Neural cell (in vitro differentiated cells): ENCODE results near the gene GOSR1. TPM values are rescaled to one million over a fixed set of nuclear protein-coding genes. Genes with fewer than 3 reads are reported as not detected.

Experiments used
- H2AFZ ChIP-seq: fragments of 200-600, 300-800 bp; sonication (generic), shearing (Covaris generic); 2 replicates; pipeline ENCODE4 v1.6.0; 2014; ENCODE audit warnings: low read depth, mild to moderate bottlenecking, antibody characterized with exemption, low read length, moderate library complexity
- H3F3A ChIP-seq: fragments of 200-600 bp; shearing (Covaris generic); 2 replicates; pipeline ENCODE4 v1.6.1; 2016; ENCODE audit warnings: mild to moderate bottlenecking, moderate library complexity, mixed read lengths, antibody characterized with exemption, low read length; ENCODE audit not compliant: insufficient read depth, poor library complexity, severe bottlenecking
- H3K27ac ChIP-seq: fragments of 200-600, 300-800 bp; sonication (generic), shearing (Covaris generic); 2 replicates; pipeline ENCODE4 v1.5.1; 2014; ENCODE audit warnings: mild to moderate bottlenecking, low read length, moderate library complexity
- H3K27me3 ChIP-seq: fragments of 300-800, 200-600 bp; sonication (generic), shearing (Covaris generic); 2 replicates; pipeline ENCODE4 v1.6.0; 2014; ENCODE audit warnings: mild to moderate bottlenecking, low read depth, low read length, moderate library complexity; ENCODE audit not compliant: insufficient read depth
- H3K36me3 ChIP-seq: fragments of 300-800, 200-600 bp; sonication (generic), shearing (Covaris generic); 2 replicates; pipeline ENCODE4 v1.5.1; 2014; ENCODE audit warnings: mild to moderate bottlenecking, antibody characterized with exemption, low read length, moderate library complexity; ENCODE audit not compliant: insufficient read depth
- H3K4me2 ChIP-seq: fragments of 300-800, 200-600 bp; sonication (generic), shearing (Covaris generic); 2 replicates; pipeline ENCODE4 v1.6.0; 2014; ENCODE audit warnings: mild to moderate bottlenecking, low read length
- H3K4me3 ChIP-seq: fragments of 300-800, 200-600 bp; sonication (generic), shearing (Covaris generic); 2 replicates; pipeline ENCODE4 v1.5.1; 2014; ENCODE audit warnings: mild to moderate bottlenecking, low read length, moderate library complexity
- H3K79me2 ChIP-seq: fragments of 200-600 bp; shearing (Covaris generic); replicated peaks from 2 replicates; pipeline ENCODE4 v1.6.0; 2014; ENCODE audit warnings: mild to moderate bottlenecking, low read length, moderate library complexity; ENCODE audit not compliant: insufficient read depth
- H3K9ac ChIP-seq: fragments of 300-800, 200-600 bp; sonication (generic), shearing (Covaris generic); 2 replicates; pipeline ENCODE4 v1.6.1; 2016; ENCODE audit warnings: mild to moderate bottlenecking, low read length, mixed read lengths
- H3K9me2 ChIP-seq: fragments of 200-600 bp; shearing (Covaris generic); 2 replicates; pipeline ENCODE4 v1.6.1; 2016; ENCODE audit warnings: mild to moderate bottlenecking, low read length, mixed read lengths; ENCODE audit not compliant: insufficient read depth
- H3K9me3 ChIP-seq: fragments of 200-600, 300-800 bp; sonication (generic), shearing (Covaris generic); 2 replicates; pipeline ENCODE4 v1.6.1; 2016; ENCODE audit warnings: mild to moderate bottlenecking, mixed run types, low read length, moderate library complexity, mixed read lengths
- H4K20me1 ChIP-seq: fragments of 200-600 bp; shearing (Covaris generic); 2 replicates; pipeline ENCODE4 v1.6.1; 2016; ENCODE audit warnings: mild to moderate bottlenecking, mixed run types; ENCODE audit not compliant: insufficient read depth
- EP300 ChIP-seq: fragments of 450-650 bp; conservative IDR thresholded peaks from 2 replicates; pipeline ENCODE4 v1.6.1; 2014; ENCODE audit warnings: antibody characterized with exemption, mild to moderate bottlenecking, moderate library complexity; ENCODE audit not compliant: poor library complexity, severe bottlenecking
- EZH2 ChIP-seq: fragments of 200-600, 300-800 bp; shearing (Covaris generic), sonication (generic); IDR thresholded peaks from 2 replicates; pipeline ENCODE4 v1.6.1; 2014; ENCODE audit warnings: antibody characterized with exemption, low read length, borderline replicate concordance, mild to moderate bottlenecking; ENCODE audit not compliant: insufficient read depth, poor library complexity, severe bottlenecking
- MXI1 ChIP-seq: fragments of 450-650 bp; conservative IDR thresholded peaks from 2 replicates; pipeline ENCODE4 v1.6.1; 2014; ENCODE audit warnings: antibody characterized with exemption, mild to moderate bottlenecking; ENCODE audit not compliant: poor library complexity, severe bottlenecking
- POLR2AphosphoS5 ChIP-seq: IDR thresholded peaks from 2 replicates; pipeline ENCODE4 v1.6.1; 2012
- RAD21 ChIP-seq: fragments of 450-650 bp; conservative IDR thresholded peaks from 2 replicates; pipeline ENCODE4 v1.6.1; 2014; ENCODE audit warnings: antibody characterized with exemption, mild to moderate bottlenecking, moderate library complexity
- SMC3 ChIP-seq: fragments of 450-650 bp; conservative IDR thresholded peaks from 2 replicates; pipeline ENCODE4 v1.6.1; 2014; ENCODE audit warnings: antibody characterized with exemption, mild to moderate bottlenecking, moderate library complexity; ENCODE audit not compliant: poor library complexity
- TAF1 ChIP-seq: IDR thresholded peaks from 2 replicates; pipeline ENCODE4 v1.6.1; 2012; ENCODE audit warnings: low read depth
- polyA plus RNA-seq: library from polyadenylated mRNA; depleted of rRNA; stranded (reverse); fragments of >200 nt; gene quantifications from 2 replicates; pipeline ENCODE4 v1.2.3, GENCODE V29; 2014
- TF ChIP-seq, protein P1 (sequence below): IDR thresholded peaks from 2 replicates; pipeline ENCODE4 v1.6.1; 2012; ENCODE audit warnings: borderline replicate concordance
- TF ChIP-seq, protein P2 (sequence below): fragments of 450-650 bp; IDR thresholded peaks from 2 replicates; pipeline ENCODE4 v1.5.1; 2014; ENCODE audit warnings: antibody characterized with exemption, mild to moderate bottlenecking, moderate library complexity; ENCODE audit not compliant: poor library complexity, severe bottlenecking

GOSR1 gene
- polyA plus RNA-seq, 1 donor from 2014 or later = 20.1 TPM

DNA sequence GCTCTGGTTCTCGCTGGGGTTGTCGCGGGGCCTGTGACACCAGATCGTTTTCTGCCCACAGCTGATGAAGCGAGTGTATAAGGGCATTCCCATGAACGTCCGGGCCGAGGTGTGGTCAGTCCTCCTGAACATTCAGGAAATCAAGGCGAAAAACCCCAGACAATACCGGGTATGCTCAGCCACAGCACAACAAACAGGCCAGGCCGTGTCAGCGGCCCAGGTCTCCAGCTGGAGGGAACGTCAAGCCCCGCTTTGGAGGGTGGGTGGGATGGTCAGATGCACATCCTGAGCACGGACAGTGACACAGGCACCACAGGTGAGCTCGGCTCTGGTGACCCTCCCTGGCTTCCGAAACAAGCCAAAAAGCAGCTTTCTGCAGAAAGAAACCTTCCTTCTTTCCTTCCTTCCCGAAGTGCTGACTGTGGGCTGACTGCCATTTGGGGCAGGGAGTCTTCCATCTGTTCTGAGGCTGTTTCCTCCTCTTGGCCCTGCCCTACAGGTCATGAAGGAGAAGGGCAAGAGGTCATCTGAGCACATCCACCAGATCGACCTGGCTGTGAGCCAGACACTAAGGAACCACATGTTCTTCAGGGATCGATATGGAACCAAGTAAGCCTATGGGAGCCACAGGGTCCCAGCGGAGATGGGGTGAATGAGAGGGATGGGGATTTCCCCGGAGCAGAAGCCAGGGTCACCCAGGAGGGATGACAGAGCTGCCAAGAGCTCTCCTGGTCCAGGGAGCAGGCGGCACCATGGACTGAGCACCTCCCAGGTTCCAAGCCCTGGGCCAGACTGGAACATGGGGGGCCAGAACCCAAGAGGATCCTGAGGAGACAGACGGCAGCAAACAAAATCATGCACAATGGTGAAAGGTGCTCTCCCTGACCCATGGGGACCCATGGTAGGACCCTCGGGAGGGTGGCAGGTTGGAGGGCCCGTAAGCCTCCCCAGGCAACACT is 79.4 kb downstream of the GOSR1 start:
- Histone ChIP-seq H3K79me2 (no peaks in the 10 kb centered on the region), H3K9me2 (no peaks in the 10 kb centered on the region), H3K4me2 (no peak overlapping the region), H4K20me1 (no peaks in the 10 kb centered on the region), H3K27me3 (no peaks in the 10 kb centered on the region), H3F3A (no peaks in the 10 kb centered on the region), H3K27ac (no peak overlapping the region), H3K9me3 (no peaks in the 10 kb centered on the region), H2AFZ (no peak overlapping the region), H3K36me3 (no peaks in the 10 kb centered on the region), H3K9ac (no peak overlapping the region), H3K4me3 (no peak overlapping the region)
- TF ChIP-seq MXI1 (no peak), RAD21 (no peak), TAF1 (no peak), POLR2AphosphoS5 (no peak), EZH2 (no peak), EP300 (no peak), SMC3 (no peak)
- TF ChIP-seq, protein P1, sequence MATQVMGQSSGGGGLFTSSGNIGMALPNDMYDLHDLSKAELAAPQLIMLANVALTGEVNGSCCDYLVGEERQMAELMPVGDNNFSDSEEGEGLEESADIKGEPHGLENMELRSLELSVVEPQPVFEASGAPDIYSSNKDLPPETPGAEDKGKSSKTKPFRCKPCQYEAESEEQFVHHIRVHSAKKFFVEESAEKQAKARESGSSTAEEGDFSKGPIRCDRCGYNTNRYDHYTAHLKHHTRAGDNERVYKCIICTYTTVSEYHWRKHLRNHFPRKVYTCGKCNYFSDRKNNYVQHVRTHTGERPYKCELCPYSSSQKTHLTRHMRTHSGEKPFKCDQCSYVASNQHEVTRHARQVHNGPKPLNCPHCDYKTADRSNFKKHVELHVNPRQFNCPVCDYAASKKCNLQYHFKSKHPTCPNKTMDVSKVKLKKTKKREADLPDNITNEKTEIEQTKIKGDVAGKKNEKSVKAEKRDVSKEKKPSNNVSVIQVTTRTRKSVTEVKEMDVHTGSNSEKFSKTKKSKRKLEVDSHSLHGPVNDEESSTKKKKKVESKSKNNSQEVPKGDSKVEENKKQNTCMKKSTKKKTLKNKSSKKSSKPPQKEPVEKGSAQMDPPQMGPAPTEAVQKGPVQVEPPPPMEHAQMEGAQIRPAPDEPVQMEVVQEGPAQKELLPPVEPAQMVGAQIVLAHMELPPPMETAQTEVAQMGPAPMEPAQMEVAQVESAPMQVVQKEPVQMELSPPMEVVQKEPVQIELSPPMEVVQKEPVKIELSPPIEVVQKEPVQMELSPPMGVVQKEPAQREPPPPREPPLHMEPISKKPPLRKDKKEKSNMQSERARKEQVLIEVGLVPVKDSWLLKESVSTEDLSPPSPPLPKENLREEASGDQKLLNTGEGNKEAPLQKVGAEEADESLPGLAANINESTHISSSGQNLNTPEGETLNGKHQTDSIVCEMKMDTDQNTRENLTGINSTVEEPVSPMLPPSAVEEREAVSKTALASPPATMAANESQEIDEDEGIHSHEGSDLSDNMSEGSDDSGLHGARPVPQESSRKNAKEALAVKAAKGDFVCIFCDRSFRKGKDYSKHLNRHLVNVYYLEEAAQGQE = no peak
- TF ChIP-seq, protein P2, sequence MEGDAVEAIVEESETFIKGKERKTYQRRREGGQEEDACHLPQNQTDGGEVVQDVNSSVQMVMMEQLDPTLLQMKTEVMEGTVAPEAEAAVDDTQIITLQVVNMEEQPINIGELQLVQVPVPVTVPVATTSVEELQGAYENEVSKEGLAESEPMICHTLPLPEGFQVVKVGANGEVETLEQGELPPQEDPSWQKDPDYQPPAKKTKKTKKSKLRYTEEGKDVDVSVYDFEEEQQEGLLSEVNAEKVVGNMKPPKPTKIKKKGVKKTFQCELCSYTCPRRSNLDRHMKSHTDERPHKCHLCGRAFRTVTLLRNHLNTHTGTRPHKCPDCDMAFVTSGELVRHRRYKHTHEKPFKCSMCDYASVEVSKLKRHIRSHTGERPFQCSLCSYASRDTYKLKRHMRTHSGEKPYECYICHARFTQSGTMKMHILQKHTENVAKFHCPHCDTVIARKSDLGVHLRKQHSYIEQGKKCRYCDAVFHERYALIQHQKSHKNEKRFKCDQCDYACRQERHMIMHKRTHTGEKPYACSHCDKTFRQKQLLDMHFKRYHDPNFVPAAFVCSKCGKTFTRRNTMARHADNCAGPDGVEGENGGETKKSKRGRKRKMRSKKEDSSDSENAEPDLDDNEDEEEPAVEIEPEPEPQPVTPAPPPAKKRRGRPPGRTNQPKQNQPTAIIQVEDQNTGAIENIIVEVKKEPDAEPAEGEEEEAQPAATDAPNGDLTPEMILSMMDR = no peak

DNA sequence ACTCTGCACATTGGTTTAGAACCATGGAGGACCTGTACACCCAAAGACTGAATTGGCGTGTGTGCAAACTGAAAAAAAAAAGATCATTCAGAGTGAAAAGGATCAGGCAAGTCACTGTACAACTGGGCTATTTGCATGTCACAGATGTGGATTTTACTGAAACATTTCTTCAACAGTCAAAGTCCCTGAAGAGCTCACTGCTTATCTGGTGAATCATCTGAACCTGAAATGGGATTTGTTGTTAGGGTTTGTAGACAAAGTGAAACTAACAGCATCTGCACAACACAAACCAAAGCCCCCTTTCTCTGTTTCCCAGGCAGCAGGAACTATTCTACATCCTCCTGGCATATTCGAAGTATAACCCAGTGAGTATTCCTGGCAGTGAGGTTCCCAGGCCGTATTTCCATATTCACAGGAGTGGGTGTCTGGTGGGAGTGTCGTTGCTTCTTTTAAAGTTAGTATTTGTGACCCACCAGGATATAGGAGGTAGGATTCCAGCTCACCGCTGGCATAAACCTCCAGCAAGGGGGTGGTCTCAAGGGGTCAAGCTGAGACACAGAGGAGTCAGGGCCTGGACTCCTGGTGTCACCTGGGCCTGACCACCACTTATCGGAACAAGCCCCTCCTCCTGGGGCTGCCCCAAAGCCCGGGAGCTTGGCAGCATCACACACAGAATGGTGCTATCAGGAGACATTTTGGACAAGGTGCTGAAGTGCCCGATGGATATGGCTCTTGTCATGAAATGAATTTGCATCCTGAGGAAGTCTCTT is 80.9 kb downstream of the GOSR1 start:
- TF ChIP-seq EZH2 = no peak
- no peak for TF ChIP-seq EP300
- TF ChIP-seq POLR2AphosphoS5 = no peak
- no peak for TF ChIP-seq MXI1
- TF ChIP-seq, protein P1 = no peak
- TF ChIP-seq SMC3 = no peak
- no peak for TF ChIP-seq RAD21
- TF ChIP-seq TAF1 = no peak
- TF ChIP-seq, protein P2 = no peak
- H3K4me3 ChIP-seq = no peak overlapping the region
- no peak overlapping the region for H2AFZ ChIP-seq
- no peak overlapping the region for H3K27ac ChIP-seq
- H3K27me3 ChIP-seq = no peaks in the 10 kb centered on the region
- no peak overlapping the region for H3K9ac ChIP-seq
- H3K79me2 ChIP-seq = no peaks in the 10 kb centered on the region
- H3K9me2 ChIP-seq = no peaks in the 10 kb centered on the region
- H3K4me2 ChIP-seq = no peak overlapping the region
- no peaks in the 10 kb centered on the region for H3F3A ChIP-seq
- no peaks in the 10 kb centered on the region for H3K36me3 ChIP-seq
- H4K20me1 ChIP-seq = no peaks in the 10 kb centered on the region
- H3K9me3 ChIP-seq = no peaks in the 10 kb centered on the region
